ENCODE results near the gene CENPX.

CENPX gene

GRCh38 chr17:81992306-81993102 is 30.2 kb downstream of the CENPX start:
- peak overlapping the region in 1 of 2 donors; percentile 52 for H3K27ac ChIP-seq
- peak overlapping the region; percentile 60 for H3K4me3 ChIP-seq
- no peak for DNase-seq (ENCODE audit: low spot score)

GRCh38 chr17:81991684-81992305 is 30.9 kb downstream of the CENPX start:
- H3K4me3 ChIP-seq, result peak overlapping the region; percentile 60
- DNase-seq (ENCODE audit: low spot score), result no peak
- H3K27ac ChIP-seq, result peak overlapping the region in 1 of 2 donors; percentile 52
- TF ChIP-seq CTCF (IDR thresholded peaks at IDR 0.05), result no peak

More at GRCh38 chr17:81992306-81993102, 30.2 kb downstream of the CENPX start:
- TF ChIP-seq CTCF (IDR thresholded peaks at IDR 0.05), result no peak

GRCh38 chr17:81990836-81991683 is 31.6 kb downstream of the CENPX start:
- no peak for TF ChIP-seq CTCF (IDR thresholded peaks at IDR 0.05)
- peak overlapping the region; percentile 60 for H3K4me3 ChIP-seq
- no peak for DNase-seq (ENCODE audit: low spot score)
- H3K27ac ChIP-seq, result peak overlapping the region in 1 of 2 donors; percentile 52

GRCh38 chr17:81987161-81987770 is 35.4 kb downstream of the CENPX start:
- Histone ChIP-seq H3K4me3 (no peak overlapping the region), H3K27ac (no peak overlapping the region)
- no peak for DNase-seq (ENCODE audit: low spot score)
- TF ChIP-seq CTCF (IDR thresholded peaks at IDR 0.05), result no peak

- Histone ChIP-seq H3K27ac (no peak overlapping the region), H3K4me3 (no peak overlapping the region)
- TF ChIP-seq CTCF (IDR thresholded peaks at IDR 0.05), result no peak
- DNase-seq (ENCODE audit: low spot score), result no peak
These were observed 36.1 kb downstream of the CENPX start for GRCh38 chr17:81986606-81987005.

GRCh38 chr17:81984773-81985410 is 37.8 kb downstream of the CENPX start:
- no peak overlapping the region for H3K27ac ChIP-seq
- no peak overlapping the region for H3K4me3 ChIP-seq
- DNase-seq (ENCODE audit: low spot score), result no peak
- TF ChIP-seq CTCF (IDR thresholded peaks at IDR 0.05), result no peak

Data from coronary artery (tissue), 2 donors.